Measurements from ENCODE around the gene YDJC.

YDJC gene

DNA sequence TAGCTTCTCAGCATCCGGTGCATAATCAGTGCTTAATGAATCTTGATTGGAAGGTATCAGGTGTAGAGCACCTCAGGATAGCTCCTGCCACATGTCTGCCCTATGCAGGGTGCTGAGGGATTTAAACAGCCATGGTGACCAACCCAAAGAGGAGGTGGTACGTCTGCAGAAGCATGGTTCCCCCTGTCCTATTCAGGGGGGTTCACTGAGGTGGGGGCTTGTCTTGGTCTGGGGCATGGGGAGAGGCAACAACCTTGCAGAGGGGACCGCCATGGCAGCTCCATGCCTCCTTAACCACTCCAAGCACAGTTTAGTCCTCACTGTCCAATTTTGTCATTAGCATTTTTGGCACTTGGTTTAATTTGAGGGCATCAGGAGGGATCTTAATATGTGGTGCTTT is 37.4 kb downstream of the YDJC start:
- POLR2A ChIA-PET = interaction anchor here (1.5 kb wide), 1 partner anchor 49 kb away, joined by 4 read pairs; the partner anchor contains the start of gene SDF2L1
- TF ChIP-seq ELF4 (IDR thresholded peaks at IDR 0.05) = no peak
- TF ChIP-seq HDGF (IDR thresholded peaks at IDR 0.05; ENCODE audit: borderline replicate concordance) = no peak
- TF ChIP-seq FOXK2 (IDR thresholded peaks at IDR 0.05) = no peak
- no peak for TF ChIP-seq ZNF384 (IDR thresholded peaks at IDR 0.05)
- TF ChIP-seq, protein P1, sequence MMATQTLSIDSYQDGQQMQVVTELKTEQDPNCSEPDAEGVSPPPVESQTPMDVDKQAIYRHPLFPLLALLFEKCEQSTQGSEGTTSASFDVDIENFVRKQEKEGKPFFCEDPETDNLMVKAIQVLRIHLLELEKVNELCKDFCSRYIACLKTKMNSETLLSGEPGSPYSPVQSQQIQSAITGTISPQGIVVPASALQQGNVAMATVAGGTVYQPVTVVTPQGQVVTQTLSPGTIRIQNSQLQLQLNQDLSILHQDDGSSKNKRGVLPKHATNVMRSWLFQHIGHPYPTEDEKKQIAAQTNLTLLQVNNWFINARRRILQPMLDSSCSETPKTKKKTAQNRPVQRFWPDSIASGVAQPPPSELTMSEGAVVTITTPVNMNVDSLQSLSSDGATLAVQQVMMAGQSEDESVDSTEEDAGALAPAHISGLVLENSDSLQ (IDR thresholded peaks at IDR 0.05) = no peak
- no peak for TF ChIP-seq NFRKB (IDR thresholded peaks at IDR 0.05)
- no peak for TF ChIP-seq BHLHE40 (IDR thresholded peaks at IDR 0.05; ENCODE audit: borderline replicate concordance)
- TF ChIP-seq CTBP1 (IDR thresholded peaks at IDR 0.05; ENCODE audit: borderline replicate concordance) = no peak
- TF ChIP-seq FOXM1 (IDR thresholded peaks at IDR 0.05; ENCODE audit: borderline replicate concordance) = no peak
- TF ChIP-seq SP1 (IDR thresholded peaks at IDR 0.05) = no peak
- no peak for DNase-seq (ENCODE audit: extremely low spot score)
- CTCF ChIA-PET = interaction anchor here (0.6 to 2.2 kb wide), 5 partner anchors 18 to 54 kb away, joined by 3 to 9 read pairs (median 7); no protein-coding TSS in a partner anchor

DNA sequence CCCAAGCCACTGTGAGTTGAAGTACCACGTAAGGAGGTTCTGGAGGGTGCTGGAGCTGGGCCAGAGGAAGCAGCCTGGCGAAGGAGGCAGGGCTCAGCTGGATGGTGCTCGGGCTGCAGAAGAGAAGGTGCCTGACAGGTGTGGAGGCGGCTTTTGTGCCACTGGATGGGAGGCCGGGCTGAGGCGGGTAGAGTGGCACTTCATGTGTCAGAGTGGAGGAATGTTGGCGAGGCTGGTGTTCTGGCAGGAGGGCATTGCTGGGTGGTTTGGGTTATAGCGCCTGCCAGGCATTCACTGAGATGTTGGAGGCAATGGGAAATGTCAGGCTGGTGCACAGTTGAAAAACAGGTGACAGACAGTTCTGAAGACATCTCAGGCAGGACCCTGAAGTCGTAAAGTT is 38.1 kb downstream of the YDJC start:
- ChIA-PET POLR2A (no interaction called here), CTCF (no interaction called here)
- DNase-seq (ENCODE audit: extremely low spot score) = no peak
- TF ChIP-seq HDGF (IDR thresholded peaks at IDR 0.05; ENCODE audit: borderline replicate concordance) (no peak), BHLHE40 (IDR thresholded peaks at IDR 0.05; ENCODE audit: borderline replicate concordance) (no peak), LEF1 (IDR thresholded peaks at IDR 0.05; ENCODE audit: borderline replicate concordance) (no peak), CTBP1 (IDR thresholded peaks at IDR 0.05; ENCODE audit: borderline replicate concordance) (no peak), FOXM1 (IDR thresholded peaks at IDR 0.05; ENCODE audit: borderline replicate concordance) (no peak), NFRKB (IDR thresholded peaks at IDR 0.05) (no peak), TARDBP (IDR thresholded peaks at IDR 0.05) (no peak), FOXA1 (IDR thresholded peaks at IDR 0.05) (no peak), L3MBTL2 (conservative IDR thresholded peaks at IDR 0.05) (no peak), ARNT (IDR thresholded peaks at IDR 0.05) (no peak), SP1 (IDR thresholded peaks at IDR 0.05) (no peak), ELF4 (IDR thresholded peaks at IDR 0.05) (no peak), SUZ12 (IDR thresholded peaks at IDR 0.05) (no peak), FOXK2 (IDR thresholded peaks at IDR 0.05) (no peak), ZNF384 (IDR thresholded peaks at IDR 0.05) (no peak)
- TF ChIP-seq, protein P1 (IDR thresholded peaks at IDR 0.05) = no peak

DNA sequence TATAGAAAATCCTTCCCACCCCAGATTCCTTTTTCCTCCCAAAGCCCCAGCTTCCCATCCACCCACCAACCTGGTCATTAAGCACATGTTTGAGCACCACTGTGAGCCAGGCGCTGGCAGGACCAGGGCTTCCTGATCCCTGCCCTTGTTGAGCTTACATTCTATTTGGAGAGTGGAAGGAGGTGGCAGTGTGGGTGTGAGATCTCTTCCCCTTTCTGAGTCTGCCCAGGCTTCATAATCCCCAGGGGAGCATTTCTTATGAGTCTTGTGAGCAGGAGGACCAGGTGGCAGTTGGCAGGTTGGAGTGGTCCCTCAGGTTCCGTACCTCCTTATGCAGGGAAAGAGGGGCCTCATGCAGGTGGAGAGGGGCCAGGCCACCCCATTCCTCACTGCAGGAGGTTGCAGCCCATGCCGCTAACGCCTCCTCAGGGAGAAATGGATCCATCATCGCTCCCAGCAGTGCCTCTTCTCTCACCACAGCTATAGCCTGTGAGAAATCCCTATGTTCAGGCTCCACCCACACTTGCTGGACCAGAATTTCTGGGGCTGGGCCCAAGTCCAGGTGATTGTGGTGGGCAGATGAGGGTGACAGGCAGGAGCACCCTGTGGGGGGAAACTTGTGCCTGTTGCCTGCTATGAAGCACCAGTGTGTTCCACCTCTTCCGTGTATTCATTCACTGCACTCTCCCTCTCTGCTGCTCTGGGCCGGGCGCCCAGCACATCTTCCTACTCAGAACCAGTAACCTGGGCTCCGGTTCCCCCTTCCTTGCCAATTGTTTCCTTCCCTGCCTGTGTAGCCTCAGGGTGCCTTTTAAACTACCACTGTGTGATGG is 38.8 kb downstream of the YDJC start:
- POLR2A ChIA-PET = no interaction called here
- no peak for DNase-seq (ENCODE audit: extremely low spot score)
- TF ChIP-seq ZNF384 (IDR thresholded peaks at IDR 0.05) (no peak), SP1 (IDR thresholded peaks at IDR 0.05) (no peak), ARNT (IDR thresholded peaks at IDR 0.05) (no peak), TARDBP (IDR thresholded peaks at IDR 0.05) (no peak), FOXA1 (IDR thresholded peaks at IDR 0.05) (no peak), HDGF (IDR thresholded peaks at IDR 0.05; ENCODE audit: borderline replicate concordance) (no peak), CTBP1 (IDR thresholded peaks at IDR 0.05; ENCODE audit: borderline replicate concordance) (no peak), FOXM1 (IDR thresholded peaks at IDR 0.05; ENCODE audit: borderline replicate concordance) (no peak), NFRKB (IDR thresholded peaks at IDR 0.05) (no peak), L3MBTL2 (conservative IDR thresholded peaks at IDR 0.05) (no peak), BHLHE40 (IDR thresholded peaks at IDR 0.05; ENCODE audit: borderline replicate concordance) (no peak), FOXK2 (IDR thresholded peaks at IDR 0.05) (no peak), ELF4 (IDR thresholded peaks at IDR 0.05) (no peak), LEF1 (IDR thresholded peaks at IDR 0.05; ENCODE audit: borderline replicate concordance) (no peak), SUZ12 (IDR thresholded peaks at IDR 0.05) (no peak)
- TF ChIP-seq, protein P1 (IDR thresholded peaks at IDR 0.05) = no peak
- CTCF ChIA-PET = no interaction called here

DNA sequence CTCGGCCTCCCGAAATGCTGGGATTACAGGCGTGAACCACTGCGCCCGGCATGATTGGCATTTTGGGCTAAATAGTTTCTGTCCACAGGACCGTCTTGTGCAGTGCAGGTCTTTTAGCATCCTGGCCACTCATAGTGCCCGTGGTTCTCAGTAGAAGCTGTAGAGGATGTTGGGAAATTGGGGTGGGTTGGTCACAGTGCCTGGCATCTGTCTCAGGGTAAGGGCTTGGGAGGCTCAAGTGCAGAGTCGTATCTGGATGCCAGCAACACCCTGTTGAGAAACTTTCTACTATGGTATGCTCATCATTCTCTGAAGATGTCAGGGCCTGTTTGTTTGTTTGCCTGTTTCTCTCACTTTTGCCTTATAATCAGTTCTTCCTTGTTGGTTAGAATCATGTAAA is 40.4 kb downstream of the YDJC start:
- no peak for TF ChIP-seq L3MBTL2 (conservative IDR thresholded peaks at IDR 0.05)
- TF ChIP-seq TARDBP (IDR thresholded peaks at IDR 0.05) = no peak
- TF ChIP-seq FOXM1 (IDR thresholded peaks at IDR 0.05; ENCODE audit: borderline replicate concordance) = no peak
- TF ChIP-seq ARNT (IDR thresholded peaks at IDR 0.05) = no peak
- no peak for TF ChIP-seq HDGF (IDR thresholded peaks at IDR 0.05; ENCODE audit: borderline replicate concordance)
- no peak for TF ChIP-seq NFRKB (IDR thresholded peaks at IDR 0.05)
- no peak for TF ChIP-seq CTBP1 (IDR thresholded peaks at IDR 0.05; ENCODE audit: borderline replicate concordance)
- DNase-seq (ENCODE audit: extremely low spot score) = no peak
- ChIA-PET POLR2A (interaction anchor here (1.1 kb wide), 1 partner anchor 40 kb away, joined by 3 read pairs; no protein-coding TSS in a partner anchor), CTCF (interaction anchor here (0.6 kb wide), 1 partner anchor 140 kb away, joined by 3 read pairs; no protein-coding TSS in a partner anchor)

DNA sequence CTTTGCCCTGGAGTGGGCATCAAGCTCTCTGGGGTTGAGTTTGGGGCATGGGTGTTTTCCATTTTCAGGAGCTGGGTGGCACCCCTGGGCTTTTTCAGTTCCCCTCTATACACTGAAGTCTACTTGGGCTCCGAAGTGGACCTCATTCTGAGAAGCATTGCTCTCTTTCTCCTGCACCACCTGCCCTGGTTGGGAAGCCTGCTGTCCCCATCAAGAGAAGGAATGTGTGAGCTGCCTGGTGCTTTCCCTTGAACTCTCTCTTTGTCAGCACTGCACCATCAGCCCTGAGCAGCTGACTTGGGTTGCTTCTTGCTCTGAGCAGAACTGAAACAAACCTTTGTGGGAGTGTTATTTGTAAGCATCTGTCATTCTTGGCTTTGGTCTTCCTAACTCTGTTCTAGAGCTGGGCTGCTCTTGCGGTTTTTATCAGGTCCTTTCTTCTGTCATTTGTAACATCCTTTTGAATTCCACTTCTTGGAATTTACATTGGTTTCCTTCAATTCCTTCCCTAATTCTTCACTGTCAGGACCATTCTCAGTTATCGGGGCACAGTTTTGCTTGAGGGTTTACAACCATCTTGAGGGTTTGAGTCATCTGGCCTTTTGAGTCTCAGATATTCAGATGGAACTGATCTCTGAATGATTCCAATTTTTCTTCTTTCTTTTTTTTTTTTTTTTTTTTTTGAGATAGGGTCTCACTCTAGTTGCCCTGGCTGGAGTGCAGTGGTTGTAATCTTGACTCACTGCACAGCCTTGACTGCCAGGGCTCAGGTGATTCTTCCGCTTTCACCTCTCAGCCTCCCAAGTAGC is 41.8 kb downstream of the YDJC start:
- DNase-seq (ENCODE audit: extremely low spot score) = no peak
- TF ChIP-seq L3MBTL2 (conservative IDR thresholded peaks at IDR 0.05) (no peak), BHLHE40 (IDR thresholded peaks at IDR 0.05; ENCODE audit: borderline replicate concordance) (no peak), ARNT (IDR thresholded peaks at IDR 0.05) (no peak), TARDBP (IDR thresholded peaks at IDR 0.05) (no peak), ZNF384 (IDR thresholded peaks at IDR 0.05) (no peak), CTBP1 (IDR thresholded peaks at IDR 0.05; ENCODE audit: borderline replicate concordance) (no peak), FOXM1 (IDR thresholded peaks at IDR 0.05; ENCODE audit: borderline replicate concordance) (no peak), NFRKB (IDR thresholded peaks at IDR 0.05) (no peak), FOXK2 (IDR thresholded peaks at IDR 0.05) (no peak), FOXA1 (IDR thresholded peaks at IDR 0.05) (no peak), SP1 (IDR thresholded peaks at IDR 0.05) (no peak), ELF4 (IDR thresholded peaks at IDR 0.05) (no peak), LEF1 (IDR thresholded peaks at IDR 0.05; ENCODE audit: borderline replicate concordance) (no peak), HDGF (IDR thresholded peaks at IDR 0.05; ENCODE audit: borderline replicate concordance) (no peak)
- TF ChIP-seq, protein P1 (IDR thresholded peaks at IDR 0.05) = no peak
- ChIA-PET POLR2A (no interaction called here), CTCF (interaction anchor here (0.6 kb wide), 1 partner anchor 1024 kb away, joined by 3 read pairs; no protein-coding TSS in a partner anchor)

Data from HEK293T (cell line).